Skeletal muscle satellite cell (primary cell): Measurements from ENCODE around the gene NKX6-1.

ENCODE experiments used
- H3K27me3 ChIP-seq: 2 replicates; pipeline ENCODE4 v1.7.0; 2013; ENCODE audit warnings: low read length; ENCODE audit not compliant: control insufficient read depth, insufficient read depth
- H3K36me3 ChIP-seq: 2 replicates; pipeline ENCODE4 v1.7.0; 2013; ENCODE audit warnings: mild to moderate bottlenecking, control low read depth, low read length; ENCODE audit not compliant: insufficient read depth
- H3K4me1 ChIP-seq: 2 replicates; pipeline ENCODE4 v1.7.0; 2013; ENCODE audit warnings: low read length; ENCODE audit not compliant: control insufficient read depth, insufficient read depth
- H3K4me2 ChIP-seq: 2 replicates; pipeline ENCODE4 v1.7.0; 2013; ENCODE audit warnings: mild to moderate bottlenecking, low read length
- H3K4me3 ChIP-seq: 2 replicates; pipeline ENCODE4 v1.7.0; 2013; ENCODE audit warnings: low read length
- H3K9ac ChIP-seq: 2 replicates; pipeline ENCODE4 v1.7.0; 2013; ENCODE audit warnings: mild to moderate bottlenecking, low read depth, low read length, moderate library complexity
- H3K9me3 ChIP-seq: replicated peaks from 2 replicates; pipeline ENCODE4 v1.7.0; 2013; ENCODE audit warnings: mild to moderate bottlenecking, control low read depth, low read length

The NKX6-1 gene

DNA sequence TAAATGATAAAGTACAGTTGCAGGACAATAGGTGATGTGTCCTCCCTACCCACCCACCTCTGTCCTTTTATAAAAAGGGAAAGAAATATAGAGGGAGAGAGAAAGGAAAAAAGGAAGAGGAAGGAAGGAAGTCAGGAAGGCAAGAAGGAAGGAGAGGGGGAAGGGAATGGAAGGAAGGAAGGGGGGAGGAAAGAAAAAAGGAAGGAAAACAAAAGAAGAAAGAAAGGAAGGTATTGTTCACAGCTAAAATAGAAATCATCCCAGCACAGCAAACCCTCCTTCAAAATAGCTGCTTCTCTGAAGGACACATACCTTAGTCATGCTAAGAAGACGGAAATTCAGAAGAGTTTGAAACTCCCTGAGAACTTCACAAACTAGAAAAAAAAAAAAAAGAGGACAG is 8.4 kb downstream of the NKX6-1 start:
- H3K4me1 ChIP-seq = peaks cover 4% of the 10 kb centered on the region
- no peak overlapping the region for H3K4me3 ChIP-seq
- H3K36me3 ChIP-seq = no peaks in the 10 kb centered on the region
- peaks cover 30% of the 10 kb centered on the region for H3K27me3 ChIP-seq
- no peak overlapping the region for H3K9ac ChIP-seq
- no peaks in the 10 kb centered on the region for H3K9me3 ChIP-seq
- H3K4me2 ChIP-seq = no peak overlapping the region

DNA sequence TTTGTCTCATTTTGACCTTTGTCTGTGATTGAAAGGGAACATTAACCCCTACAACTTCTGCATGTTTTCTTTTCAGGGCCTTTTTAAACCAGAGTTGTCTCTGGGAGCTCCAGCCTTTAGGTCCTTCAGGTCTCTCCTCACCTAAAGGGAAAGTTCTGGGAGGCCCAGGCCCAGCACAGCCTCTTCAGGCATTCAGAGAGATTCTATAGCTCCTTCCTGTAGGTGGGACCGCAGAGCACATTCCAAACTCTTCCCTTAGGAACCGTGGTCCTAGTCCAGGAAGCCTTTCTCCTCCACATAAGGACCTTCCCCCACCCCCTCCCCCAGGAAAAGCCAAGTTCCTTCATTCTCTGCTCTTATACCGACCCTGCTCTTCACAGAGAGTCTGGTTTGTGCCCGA is 14.9 kb downstream of the NKX6-1 start:
- H3K4me2 ChIP-seq = no peak overlapping the region
- no peak overlapping the region for H3K9ac ChIP-seq
- H3K36me3 ChIP-seq = no peaks in the 10 kb centered on the region
- H3K27me3 ChIP-seq = peaks cover 53% of the 10 kb centered on the region
- no peak overlapping the region for H3K4me3 ChIP-seq
- H3K4me1 ChIP-seq = peaks cover 9% of the 10 kb centered on the region
- no peaks in the 10 kb centered on the region for H3K9me3 ChIP-seq

DNA sequence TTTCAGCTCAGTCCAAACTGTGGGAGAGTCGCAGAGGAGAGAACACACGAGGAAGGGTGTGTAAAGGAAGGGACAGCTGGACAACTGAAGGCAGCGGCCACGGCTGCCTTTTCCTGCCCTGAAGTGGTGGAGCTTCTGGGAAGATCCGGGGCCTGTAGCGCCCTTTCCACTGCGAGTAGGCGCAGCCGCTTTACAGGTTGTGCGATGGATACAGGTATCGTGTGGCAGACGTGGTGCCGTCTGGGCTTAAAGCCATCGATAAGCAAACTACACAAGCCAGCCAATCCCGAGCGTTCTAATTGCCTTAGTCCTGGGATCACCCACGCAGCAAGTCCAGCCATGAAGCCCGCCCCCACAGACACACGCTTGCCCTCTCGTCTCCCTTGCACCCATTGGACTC is 15.4 kb downstream of the NKX6-1 start:
- Histone ChIP-seq H3K27me3 (peaks cover 53% of the 10 kb centered on the region), H3K4me1 (peaks cover 9% of the 10 kb centered on the region), H3K9ac (no peak overlapping the region), H3K36me3 (no peaks in the 10 kb centered on the region), H3K9me3 (no peaks in the 10 kb centered on the region), H3K4me3 (peak overlapping the region; percentile 63), H3K4me2 (peak overlapping the region; percentile 67)

DNA sequence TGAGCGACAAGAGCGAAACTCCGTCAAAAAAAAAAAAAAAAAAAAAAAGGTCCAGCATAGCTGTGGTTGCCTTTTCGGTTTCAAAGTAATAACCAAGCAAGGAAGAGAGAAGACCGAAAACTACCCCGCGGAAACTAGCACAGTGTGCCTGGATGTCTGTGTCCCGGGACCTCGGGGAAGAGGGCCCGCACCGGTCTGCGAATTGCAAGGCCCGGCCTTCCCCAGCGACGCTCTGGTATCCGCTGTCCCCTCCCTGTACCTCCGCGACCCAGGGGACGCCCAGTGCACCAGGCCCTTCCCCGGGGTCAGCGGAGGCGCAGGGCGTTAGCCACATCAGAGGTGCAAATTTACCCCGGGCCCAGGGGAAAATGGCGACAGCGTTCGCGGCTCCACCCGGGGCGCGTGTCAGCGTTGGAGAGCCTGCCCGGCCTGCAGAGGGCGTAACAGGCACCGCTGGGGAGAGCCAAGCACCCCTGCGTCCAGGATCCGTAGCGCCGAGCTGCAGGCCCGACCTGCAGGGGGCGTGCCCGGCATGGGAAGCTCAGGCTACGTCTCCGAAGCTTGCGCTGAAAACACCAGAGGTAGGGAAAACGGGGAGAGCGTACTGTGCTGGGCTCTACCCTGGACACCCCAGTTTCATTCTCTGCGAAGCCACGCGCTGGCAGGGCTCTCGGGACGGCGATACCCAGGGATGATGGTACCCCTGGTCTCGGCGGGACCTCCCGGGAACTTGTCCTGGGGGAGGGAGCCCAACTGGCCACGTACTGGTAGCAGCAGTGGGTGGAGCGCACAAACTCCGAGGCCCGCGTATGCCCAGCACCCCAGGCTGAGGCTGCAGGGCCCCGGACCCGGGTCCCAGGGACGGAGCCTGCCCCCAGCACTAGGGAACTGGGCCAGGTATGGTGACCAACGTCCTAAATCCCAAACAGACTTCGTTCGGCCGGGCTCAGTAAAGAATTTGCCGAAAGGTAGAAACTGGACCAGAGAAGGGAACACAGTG is 16.2 kb downstream of the NKX6-1 start:
- H3K4me2 ChIP-seq = peak overlapping the region; percentile 67
- H3K27me3 ChIP-seq = peaks cover 53% of the 10 kb centered on the region
- H3K4me1 ChIP-seq = peaks cover 9% of the 10 kb centered on the region
- peak overlapping the region; percentile 63 for H3K4me3 ChIP-seq
- H3K9me3 ChIP-seq = no peaks in the 10 kb centered on the region
- H3K36me3 ChIP-seq = no peaks in the 10 kb centered on the region
- no peak overlapping the region for H3K9ac ChIP-seq

DNA sequence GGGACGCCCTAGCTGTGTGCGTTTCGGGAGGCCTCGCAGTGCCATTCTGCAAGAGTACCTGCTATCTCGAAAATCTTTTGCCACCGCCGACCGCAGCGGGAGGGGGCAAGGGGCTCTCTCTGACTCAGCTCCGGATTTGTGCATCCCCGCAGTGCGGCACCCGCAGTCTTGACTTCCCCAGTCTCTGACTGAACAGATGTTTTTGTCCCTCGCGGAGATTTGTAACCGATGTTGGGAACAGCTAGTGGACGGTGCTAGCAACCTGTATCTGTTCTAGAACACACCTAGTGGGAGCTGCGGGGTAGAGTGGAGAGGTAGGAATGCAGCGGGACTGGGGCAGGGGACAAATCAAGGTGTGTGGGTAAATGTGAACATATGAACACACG is 17.2 kb downstream of the NKX6-1 start:
- Histone ChIP-seq H3K9ac (no peak overlapping the region), H3K27me3 (peaks cover 59% of the 10 kb centered on the region), H3K4me3 (no peak overlapping the region), H3K36me3 (no peaks in the 10 kb centered on the region), H3K9me3 (no peaks in the 10 kb centered on the region), H3K4me2 (no peak overlapping the region), H3K4me1 (peaks cover 9% of the 10 kb centered on the region)

DNA sequence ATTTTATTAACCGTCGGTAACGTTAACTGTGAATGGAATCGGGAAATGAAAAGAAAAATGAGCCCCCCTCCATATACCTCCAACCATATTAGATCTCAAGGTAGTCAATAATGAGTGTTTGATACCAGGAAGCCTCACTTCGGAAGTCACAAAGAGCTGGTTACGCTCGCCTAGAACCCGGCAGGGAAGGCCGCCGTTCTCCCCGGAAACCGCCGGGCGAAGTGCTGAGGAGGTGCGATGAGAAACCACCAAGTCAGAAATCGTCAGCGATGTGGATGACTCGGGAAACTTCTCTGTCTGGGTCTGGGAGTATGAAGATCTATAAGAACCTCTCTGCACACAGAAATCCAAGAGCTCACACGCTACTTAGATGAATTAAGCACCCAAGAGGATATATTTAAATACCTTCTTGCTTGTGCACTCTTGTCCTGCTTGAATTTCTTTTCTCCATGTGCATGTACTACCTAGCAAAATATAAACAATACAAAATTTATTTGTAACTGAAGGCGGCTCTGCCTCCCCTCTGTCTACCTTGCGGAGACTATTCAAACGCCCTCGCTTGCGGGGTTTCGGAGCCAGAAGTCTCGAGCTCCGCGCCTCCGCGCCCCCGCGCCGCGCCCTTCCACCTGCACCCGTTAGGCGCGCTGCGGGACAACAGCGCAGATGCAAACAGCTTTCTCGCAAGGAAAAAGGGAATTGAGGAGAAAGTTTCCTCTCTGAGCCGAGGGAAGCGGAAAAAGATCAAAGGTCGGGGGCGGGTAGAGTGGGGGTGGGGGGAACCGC is 17.8 kb downstream of the NKX6-1 start:
- no peak overlapping the region for H3K4me2 ChIP-seq
- peaks cover 54% of the 10 kb centered on the region for H3K27me3 ChIP-seq
- H3K9ac ChIP-seq = no peak overlapping the region
- H3K36me3 ChIP-seq = no peaks in the 10 kb centered on the region
- peaks cover 9% of the 10 kb centered on the region for H3K4me1 ChIP-seq
- no peaks in the 10 kb centered on the region for H3K9me3 ChIP-seq
- no peak overlapping the region for H3K4me3 ChIP-seq

DNA sequence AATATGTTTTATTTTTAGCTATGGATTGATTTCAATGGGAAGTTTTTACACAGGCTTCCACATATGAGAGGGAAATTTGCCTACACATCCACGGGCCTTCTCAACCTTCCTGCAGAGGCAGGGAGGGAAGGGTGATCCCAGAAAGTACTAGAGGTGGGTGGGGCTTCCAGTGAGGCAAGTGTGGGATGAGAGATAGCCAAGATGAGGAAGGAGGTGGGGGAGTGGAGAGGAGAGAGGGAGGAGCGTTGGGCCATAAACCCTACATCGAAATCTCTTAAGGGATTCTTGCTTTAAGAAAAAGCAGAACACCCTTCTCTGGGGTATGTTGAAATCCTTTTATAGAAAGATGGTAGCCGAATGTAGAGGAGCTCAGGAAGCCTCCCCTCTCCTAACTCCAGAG is 19.0 kb downstream of the NKX6-1 start:
- H3K4me2 ChIP-seq = no peak overlapping the region
- H3K9ac ChIP-seq = no peak overlapping the region
- H3K27me3 ChIP-seq = peaks cover 54% of the 10 kb centered on the region
- peaks cover 9% of the 10 kb centered on the region for H3K4me1 ChIP-seq
- H3K36me3 ChIP-seq = no peaks in the 10 kb centered on the region
- no peaks in the 10 kb centered on the region for H3K9me3 ChIP-seq
- no peak overlapping the region for H3K4me3 ChIP-seq

DNA sequence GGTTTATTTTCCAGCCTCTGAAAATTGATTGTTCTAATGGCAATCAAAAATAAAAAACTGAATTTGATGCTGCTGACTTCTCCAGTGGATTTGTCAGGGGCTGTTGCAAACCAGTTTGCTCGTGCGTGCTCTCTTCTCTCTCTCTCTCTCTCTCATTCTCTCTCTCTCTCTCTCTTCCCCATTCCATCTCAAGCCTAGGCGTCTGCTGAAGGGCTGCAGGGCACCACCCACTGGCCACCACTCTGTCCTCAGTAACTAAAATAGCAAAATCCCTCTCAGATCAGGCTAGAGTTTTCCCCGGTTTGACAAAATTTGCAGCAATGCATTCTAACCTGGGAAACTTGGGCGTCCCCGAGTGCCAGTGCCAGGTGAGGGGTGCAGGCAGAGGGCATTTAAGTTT is 19.4 kb downstream of the NKX6-1 start:
- H3K27me3 ChIP-seq = peaks cover 50% of the 10 kb centered on the region
- H3K9ac ChIP-seq = no peak overlapping the region
- peaks cover 9% of the 10 kb centered on the region for H3K4me1 ChIP-seq
- H3K4me2 ChIP-seq = no peak overlapping the region
- H3K36me3 ChIP-seq = no peaks in the 10 kb centered on the region
- no peaks in the 10 kb centered on the region for H3K9me3 ChIP-seq
- H3K4me3 ChIP-seq = no peak overlapping the region

DNA sequence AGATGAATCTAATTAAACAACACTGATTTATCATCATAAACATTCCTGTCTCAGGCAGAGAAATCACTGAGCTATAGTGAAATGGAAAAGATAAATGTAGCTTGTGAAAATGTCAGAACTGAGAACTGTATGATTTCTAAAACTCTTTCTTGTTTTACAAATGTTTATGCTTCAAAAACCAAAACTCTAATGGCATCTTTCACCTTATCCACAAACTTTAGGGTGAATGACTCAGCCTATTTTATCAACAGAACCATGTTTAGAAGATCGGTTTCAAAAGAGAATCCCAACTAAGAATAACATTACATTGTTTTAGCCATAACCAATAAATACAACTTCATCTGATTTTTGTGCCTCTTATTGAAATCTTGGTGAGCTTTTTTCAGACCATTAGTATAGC is 21.4 kb downstream of the NKX6-1 start:
- peaks cover 31% of the 10 kb centered on the region for H3K27me3 ChIP-seq
- H3K9me3 ChIP-seq = no peaks in the 10 kb centered on the region
- no peak overlapping the region for H3K4me2 ChIP-seq
- no peaks in the 10 kb centered on the region for H3K36me3 ChIP-seq
- no peak overlapping the region for H3K4me3 ChIP-seq
- no peak overlapping the region for H3K9ac ChIP-seq
- peaks cover 3% of the 10 kb centered on the region for H3K4me1 ChIP-seq

DNA sequence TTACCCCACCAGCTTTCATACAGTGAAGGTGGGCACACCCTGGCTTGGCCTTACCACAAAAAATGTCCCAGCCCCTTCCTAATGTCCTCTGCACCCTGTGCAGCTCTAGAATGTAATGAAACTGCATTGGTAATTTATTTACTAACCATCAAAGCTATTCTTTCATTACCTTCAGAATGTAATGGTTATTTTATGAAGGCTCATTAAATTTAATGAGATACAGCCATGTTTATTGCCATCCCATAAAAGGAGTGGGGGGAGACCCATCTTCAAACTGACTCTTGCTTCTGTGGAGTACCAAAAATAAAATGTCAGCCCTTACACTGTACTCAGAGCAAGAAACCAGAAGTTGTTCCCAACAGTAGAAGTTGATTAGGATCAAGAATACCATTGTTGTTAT is 25.0 kb downstream of the NKX6-1 start:
- no peaks in the 10 kb centered on the region for H3K4me1 ChIP-seq
- H3K4me3 ChIP-seq = no peak overlapping the region
- H3K4me2 ChIP-seq = no peak overlapping the region
- H3K9me3 ChIP-seq = no peaks in the 10 kb centered on the region
- H3K27me3 ChIP-seq = peaks cover 5% of the 10 kb centered on the region
- H3K36me3 ChIP-seq = no peaks in the 10 kb centered on the region
- no peak overlapping the region for H3K9ac ChIP-seq

DNA sequence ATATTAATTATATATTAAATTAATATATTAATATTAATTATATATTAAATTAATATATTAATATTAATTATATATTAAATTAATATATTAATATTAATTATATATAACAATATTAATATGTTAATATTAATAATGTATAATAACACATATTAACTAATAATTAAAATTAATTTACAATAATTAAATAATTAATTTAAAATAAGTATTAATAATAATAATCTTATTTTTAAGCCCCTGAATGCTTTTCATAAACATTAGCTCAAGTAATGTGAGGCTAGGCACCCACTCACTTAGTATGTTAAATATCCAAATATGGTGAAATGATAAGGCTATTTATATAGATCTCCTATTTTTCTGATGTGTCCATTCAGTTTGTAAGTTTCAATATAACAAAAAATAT is 26.9 kb downstream of the NKX6-1 start:
- Histone ChIP-seq H3K36me3 (no peaks in the 10 kb centered on the region), H3K4me1 (no peaks in the 10 kb centered on the region), H3K9ac (no peak overlapping the region), H3K9me3 (no peaks in the 10 kb centered on the region), H3K27me3 (peaks cover 7% of the 10 kb centered on the region), H3K4me3 (no peak overlapping the region), H3K4me2 (no peak overlapping the region)
